ENCODE data around the gene VDAC1. TPM values are rescaled to one million over a fixed set of nuclear protein-coding genes. Genes with fewer than 3 reads are reported as not detected.

Gene VDAC1
- total and polyA plus RNA-seq, 2 donors (not counting 3 experiments of a cell fraction or from before 2014, with no cell fraction given), result 116 to 247 TPM

DNA sequence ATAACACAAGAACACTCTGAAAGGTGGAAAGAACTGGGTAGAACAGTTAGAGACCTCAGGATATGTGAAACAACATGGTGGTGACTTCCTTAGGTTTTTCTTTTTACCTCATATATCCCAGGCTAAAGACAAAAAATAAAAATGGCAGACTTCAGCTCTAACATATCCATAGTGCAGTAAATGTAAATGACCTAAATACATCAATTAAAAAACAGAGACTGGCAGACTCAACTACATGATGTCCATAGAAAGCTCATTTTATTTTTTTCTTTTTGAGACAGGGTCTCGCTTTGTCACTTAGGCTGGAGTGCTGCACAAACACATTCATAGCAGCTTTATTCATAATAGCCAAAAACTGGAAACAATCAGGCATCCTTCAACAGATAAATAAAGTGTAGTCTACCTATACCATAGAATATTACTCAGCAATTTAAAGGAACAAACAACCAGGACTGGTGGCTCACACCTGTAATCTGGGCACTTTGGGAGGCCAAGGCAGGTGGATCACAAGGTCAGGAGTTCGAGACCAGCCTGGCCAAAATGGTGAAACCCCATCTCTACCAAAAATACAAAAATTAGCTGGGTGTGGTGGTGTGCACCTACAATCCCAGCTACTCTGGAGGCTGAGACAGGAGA is 41.2 kb downstream of the VDAC1 start:
- H3K9me3 ChIP-seq (replicated peaks; ENCODE audit: control insufficient read depth, insufficient read depth, low read length), result no peaks in the 10 kb centered on the region
- DNase-seq (ENCODE audit: low read depth, low spot score) (no peak), FAIRE-seq (no peak)
- intact Hi-C loops (cut with micrococcal nuclease) (no loop called here), dilution Hi-C loops (cut with MboI; ENCODE audit: extremely low pct_ligation_motif_present, low sequenced_read_pairs) (no loop called here)
- no peaks in the 10 kb centered on the region for H3K36me3 ChIP-seq (ENCODE audit: control insufficient read depth in 2 of 2, extremely low read depth in 1 of 2, insufficient read depth in 2 of 2, low read length in 2 of 2)
- H3K27ac ChIP-seq (ENCODE audit: insufficient read depth, low read depth, low read length), result no peak overlapping the region
- POLR2A ChIA-PET, result interaction anchor here (0.5 kb wide), 1 partner anchor 11 kb away, joined by 3 read pairs; no protein-coding TSS in a partner anchor
- no TSS peak for BruUV-seq (replicated peaks)
- H3K9ac ChIP-seq (replicated peaks; ENCODE audit: extremely low read depth, insufficient read depth, low read length), result no peak overlapping the region
- H3K27me3 ChIP-seq (ENCODE audit: control insufficient read depth in 2 of 2, insufficient read depth in 2 of 2, low read length in 2 of 2), result no peaks in the 10 kb centered on the region
- H3K4me3 ChIP-seq (replicated peaks in 1 of 3; ENCODE audit: insufficient read depth in 1 of 3, low read depth in 1 of 3, low read length in 3 of 3), result no peak overlapping the region
- H4K20me1 ChIP-seq (replicated peaks; ENCODE audit: control insufficient read depth, extremely low read depth, insufficient read depth, low read length), result no peaks in the 10 kb centered on the region
- peaks cover 51% of the 10 kb centered on the region for H3K79me2 ChIP-seq (ENCODE audit: control insufficient read depth, insufficient read depth, low read length)
- H2AFZ ChIP-seq (ENCODE audit: low read depth, low read length), result no peak overlapping the region
- peaks cover 10% of the 10 kb centered on the region for H3K4me1 ChIP-seq (ENCODE audit: control insufficient read depth, extremely low read depth, insufficient read depth, low read length)
- CTCF ChIA-PET, result no interaction called here
- TF ChIP-seq JUN (IDR thresholded peaks at IDR 0.05; ENCODE audit: borderline replicate concordance, insufficient read depth, insufficient read length, low read depth), result no peak
- no peak for TF ChIP-seq MYC (IDR thresholded peaks at IDR 0.05; ENCODE audit: low read depth, low read length)
- no peak for TF ChIP-seq EZH2 (IDR thresholded peaks at IDR 0.05; ENCODE audit: borderline replicate concordance, low read depth, low read length, severe bottlenecking)
- TF ChIP-seq, protein P1, sequence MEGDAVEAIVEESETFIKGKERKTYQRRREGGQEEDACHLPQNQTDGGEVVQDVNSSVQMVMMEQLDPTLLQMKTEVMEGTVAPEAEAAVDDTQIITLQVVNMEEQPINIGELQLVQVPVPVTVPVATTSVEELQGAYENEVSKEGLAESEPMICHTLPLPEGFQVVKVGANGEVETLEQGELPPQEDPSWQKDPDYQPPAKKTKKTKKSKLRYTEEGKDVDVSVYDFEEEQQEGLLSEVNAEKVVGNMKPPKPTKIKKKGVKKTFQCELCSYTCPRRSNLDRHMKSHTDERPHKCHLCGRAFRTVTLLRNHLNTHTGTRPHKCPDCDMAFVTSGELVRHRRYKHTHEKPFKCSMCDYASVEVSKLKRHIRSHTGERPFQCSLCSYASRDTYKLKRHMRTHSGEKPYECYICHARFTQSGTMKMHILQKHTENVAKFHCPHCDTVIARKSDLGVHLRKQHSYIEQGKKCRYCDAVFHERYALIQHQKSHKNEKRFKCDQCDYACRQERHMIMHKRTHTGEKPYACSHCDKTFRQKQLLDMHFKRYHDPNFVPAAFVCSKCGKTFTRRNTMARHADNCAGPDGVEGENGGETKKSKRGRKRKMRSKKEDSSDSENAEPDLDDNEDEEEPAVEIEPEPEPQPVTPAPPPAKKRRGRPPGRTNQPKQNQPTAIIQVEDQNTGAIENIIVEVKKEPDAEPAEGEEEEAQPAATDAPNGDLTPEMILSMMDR (IDR thresholded peaks at IDR 0.05; ENCODE audit: extremely low read depth in 1 of 2, insufficient read depth in 1 of 2, low read depth in 1 of 2, low read length in 2 of 2), result no peak
- no peak for TF ChIP-seq POLR2A (IDR thresholded peaks at IDR 0.05; ENCODE audit: low read depth, low read length)
- TF ChIP-seq, protein P2, sequence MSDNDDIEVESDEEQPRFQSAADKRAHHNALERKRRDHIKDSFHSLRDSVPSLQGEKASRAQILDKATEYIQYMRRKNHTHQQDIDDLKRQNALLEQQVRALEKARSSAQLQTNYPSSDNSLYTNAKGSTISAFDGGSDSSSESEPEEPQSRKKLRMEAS (IDR thresholded peaks at IDR 0.05; ENCODE audit: insufficient read depth, insufficient read length), result no peak
- no peak for TF ChIP-seq POLR2AphosphoS5 (IDR thresholded peaks at IDR 0.05; ENCODE audit: insufficient read depth, low read depth, low read length)
- no peak for TF ChIP-seq GATA2 (IDR thresholded peaks at IDR 0.05; ENCODE audit: insufficient read depth, insufficient read length, low read depth, low read length)
- no peak for TF ChIP-seq FOS (IDR thresholded peaks at IDR 0.05; ENCODE audit: borderline replicate concordance, insufficient read depth, low read length)
- H3K4me2 ChIP-seq (ENCODE audit: insufficient read depth, low read length), result no peak overlapping the region
- no peaks in the 10 kb centered on the region for H3K9me1 ChIP-seq (replicated peaks; ENCODE audit: control insufficient read depth, extremely low read depth, insufficient read depth, low read length)

All from endothelial cell of umbilical vein (primary cell).